Neuron (in vitro differentiated cells): Measurements from ENCODE around the gene MAP2K5.

Experiments used
- H2AFZ ChIP-seq: one replicate; pipeline ENCODE4 v1.6.1; 2013; ENCODE audit warnings: low read depth, mild to moderate bottlenecking, inconsistent platforms, low read length, moderate library complexity
- H3K27me3 ChIP-seq: one replicate; pipeline ENCODE4 v1.6.1; 2013; ENCODE audit warnings: low read length; ENCODE audit not compliant: insufficient read depth
- H3K36me3 ChIP-seq: one replicate; pipeline ENCODE4 v1.6.1; 2013; ENCODE audit warnings: low read length; ENCODE audit not compliant: insufficient read depth
- H3K4me1 ChIP-seq: one replicate; pipeline ENCODE4 v1.6.1; 2013; ENCODE audit warnings: low read length; ENCODE audit not compliant: insufficient read depth
- H3K4me3 ChIP-seq: 2 replicates; pipeline ENCODE4 v1.5.1; 2013; ENCODE audit warnings: mild to moderate bottlenecking, low read length, moderate library complexity
- H3K9me3 ChIP-seq: one replicate; pipeline ENCODE4 v1.6.1; 2013; ENCODE audit warnings: low read length

Gene MAP2K5

GRCh38 chr15:67573194-67573593, 30.7 kb downstream of the MAP2K5 start:
- Histone ChIP-seq H3K36me3 (no peaks in the 10 kb centered on the region), H3K4me1 (peaks cover 11% of the 10 kb centered on the region), H3K27me3 (no peaks in the 10 kb centered on the region), H3K9me3 (no peaks in the 10 kb centered on the region), H2AFZ (no peak overlapping the region), H3K4me3 (no peak overlapping the region)

- H3K27me3 ChIP-seq: no peaks in the 10 kb centered on the region
- no peak overlapping the region for H2AFZ ChIP-seq
- no peaks in the 10 kb centered on the region for H3K36me3 ChIP-seq
- H3K4me3 ChIP-seq: no peak overlapping the region
- peaks cover 11% of the 10 kb centered on the region for H3K4me1 ChIP-seq
- no peaks in the 10 kb centered on the region for H3K9me3 ChIP-seq
Measured at GRCh38 chr15:67575039-67575502, 32.6 kb downstream of the MAP2K5 start.

- Histone ChIP-seq H3K4me1 (no peaks in the 10 kb centered on the region), H3K4me3 (no peak overlapping the region), H3K27me3 (no peaks in the 10 kb centered on the region), H3K36me3 (no peaks in the 10 kb centered on the region), H3K9me3 (no peaks in the 10 kb centered on the region), H2AFZ (no peak overlapping the region)
Measured at GRCh38 chr15:67578020-67578600, 35.6 kb downstream of the MAP2K5 start.

DNA sequence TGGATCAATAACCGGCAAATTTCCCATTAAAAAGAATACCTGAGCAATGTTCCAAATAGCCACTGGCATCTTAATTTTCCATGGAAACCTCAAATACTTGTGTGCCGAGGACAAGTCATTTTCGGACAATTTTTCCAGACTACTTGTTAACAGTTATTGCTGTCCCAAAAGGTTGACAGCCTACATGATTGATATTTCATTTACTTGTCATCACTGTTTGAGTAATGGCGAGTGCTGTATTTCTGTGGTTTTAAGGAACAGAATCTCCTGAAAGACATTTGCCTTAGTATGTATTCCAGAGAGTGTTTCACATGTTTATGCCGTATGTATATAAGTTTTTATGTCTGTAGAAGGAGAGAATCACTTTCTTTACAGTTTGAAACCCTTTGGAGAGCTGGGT, 36.7 kb downstream of the MAP2K5 start:
- Histone ChIP-seq H3K27me3 (no peaks in the 10 kb centered on the region), H3K36me3 (no peaks in the 10 kb centered on the region), H3K9me3 (no peaks in the 10 kb centered on the region), H3K4me1 (no peaks in the 10 kb centered on the region), H2AFZ (no peak overlapping the region), H3K4me3 (no peak overlapping the region)

DNA sequence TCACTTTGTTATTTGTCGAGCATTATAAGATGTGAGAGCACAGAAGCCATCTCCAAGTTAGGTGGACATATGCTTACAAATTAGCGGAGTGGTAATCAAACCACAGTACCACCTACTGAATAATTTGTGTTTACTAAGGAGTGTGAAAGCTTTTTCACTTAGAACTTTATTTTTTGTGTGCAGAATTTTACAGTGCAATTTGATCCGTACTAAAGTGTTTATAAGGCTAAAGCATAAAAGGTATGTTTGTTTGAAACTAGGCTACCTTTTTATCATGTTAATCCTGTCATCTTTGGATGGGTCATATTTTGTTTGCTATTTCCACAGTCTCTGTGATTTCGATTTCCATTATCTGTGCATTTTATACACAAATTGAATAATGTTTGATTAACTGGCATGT, 37.5 kb downstream of the MAP2K5 start:
- H3K9me3 ChIP-seq: no peaks in the 10 kb centered on the region
- no peaks in the 10 kb centered on the region for H3K27me3 ChIP-seq
- no peaks in the 10 kb centered on the region for H3K36me3 ChIP-seq
- H3K4me1 ChIP-seq: no peaks in the 10 kb centered on the region
- no peak overlapping the region for H2AFZ ChIP-seq
- H3K4me3 ChIP-seq: no peak overlapping the region

DNA sequence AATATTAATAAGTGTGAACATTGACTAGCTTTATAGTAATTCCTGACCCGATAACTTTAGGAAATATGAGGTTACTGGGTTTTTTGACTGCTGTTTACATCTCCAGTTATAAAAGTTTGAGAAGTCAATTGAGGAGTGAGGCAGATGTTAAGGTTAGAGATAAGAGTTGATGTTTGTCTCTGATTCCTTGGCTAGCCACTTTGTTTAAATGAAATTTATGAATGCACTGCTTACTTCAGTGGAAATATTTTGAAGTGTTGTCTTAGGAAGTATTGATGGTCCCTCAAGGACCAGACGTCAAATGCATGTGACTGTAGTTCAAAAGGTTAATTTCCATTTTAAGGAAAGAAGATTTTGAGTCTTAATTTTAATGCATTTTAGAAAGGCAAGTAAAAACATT, 41.7 kb downstream of the MAP2K5 start:
- no peak overlapping the region for H3K4me3 ChIP-seq
- H2AFZ ChIP-seq: no peak overlapping the region
- no peaks in the 10 kb centered on the region for H3K4me1 ChIP-seq
- no peaks in the 10 kb centered on the region for H3K9me3 ChIP-seq
- no peaks in the 10 kb centered on the region for H3K27me3 ChIP-seq
- peaks cover 15% of the 10 kb centered on the region for H3K36me3 ChIP-seq

DNA sequence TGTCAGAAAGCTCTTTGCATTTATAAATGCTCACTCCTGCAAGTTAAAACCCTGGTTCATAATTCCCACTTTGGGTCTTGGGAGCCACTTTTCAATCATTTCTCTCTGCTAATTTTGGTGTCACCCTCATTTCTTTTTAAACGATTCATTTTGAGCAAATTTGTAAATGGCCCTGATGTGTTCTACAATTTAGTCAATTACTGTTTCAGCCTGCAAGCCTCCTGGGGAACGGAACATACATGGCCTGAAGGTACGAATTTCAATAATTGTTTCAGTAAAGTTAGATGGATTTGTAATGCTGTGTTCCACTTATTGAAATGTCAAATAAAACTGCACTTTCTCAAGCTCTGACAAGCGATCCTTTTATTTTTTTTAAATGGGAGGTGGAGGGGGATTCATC, 43.2 kb downstream of the MAP2K5 start:
- Histone ChIP-seq H2AFZ (no peak overlapping the region), H3K4me1 (no peaks in the 10 kb centered on the region), H3K4me3 (no peak overlapping the region), H3K36me3 (peaks cover 20% of the 10 kb centered on the region), H3K9me3 (no peaks in the 10 kb centered on the region), H3K27me3 (no peaks in the 10 kb centered on the region)

DNA sequence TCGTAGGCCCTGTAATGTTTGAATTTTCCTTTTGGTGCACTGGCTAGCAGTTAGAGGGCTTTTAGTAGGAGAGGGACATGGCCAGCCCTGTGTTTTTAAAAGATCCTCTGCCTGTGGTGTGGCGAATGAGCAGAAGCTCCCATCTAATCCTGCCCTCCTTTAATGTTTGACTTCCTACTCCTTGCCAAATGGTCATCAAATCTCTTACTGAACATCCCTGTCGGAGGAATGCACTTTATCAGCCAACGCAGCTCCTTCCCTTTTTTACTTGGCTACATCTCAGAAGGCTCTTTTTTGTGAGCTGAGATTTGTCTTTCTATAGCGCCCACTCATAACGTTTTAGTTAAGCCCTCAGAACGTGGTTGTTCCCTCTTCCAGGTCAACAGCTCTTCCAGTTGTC, 44.8 kb downstream of the MAP2K5 start:
- no peaks in the 10 kb centered on the region for H3K27me3 ChIP-seq
- H3K9me3 ChIP-seq: no peaks in the 10 kb centered on the region
- no peaks in the 10 kb centered on the region for H3K4me1 ChIP-seq
- H3K36me3 ChIP-seq: peaks cover 22% of the 10 kb centered on the region
- H2AFZ ChIP-seq: no peak overlapping the region
- no peak overlapping the region for H3K4me3 ChIP-seq

GRCh38 chr15:67587754-67588153, 45.3 kb downstream of the MAP2K5 start:
- no peaks in the 10 kb centered on the region for H3K9me3 ChIP-seq
- no peak overlapping the region for H2AFZ ChIP-seq
- no peak overlapping the region for H3K4me3 ChIP-seq

DNA sequence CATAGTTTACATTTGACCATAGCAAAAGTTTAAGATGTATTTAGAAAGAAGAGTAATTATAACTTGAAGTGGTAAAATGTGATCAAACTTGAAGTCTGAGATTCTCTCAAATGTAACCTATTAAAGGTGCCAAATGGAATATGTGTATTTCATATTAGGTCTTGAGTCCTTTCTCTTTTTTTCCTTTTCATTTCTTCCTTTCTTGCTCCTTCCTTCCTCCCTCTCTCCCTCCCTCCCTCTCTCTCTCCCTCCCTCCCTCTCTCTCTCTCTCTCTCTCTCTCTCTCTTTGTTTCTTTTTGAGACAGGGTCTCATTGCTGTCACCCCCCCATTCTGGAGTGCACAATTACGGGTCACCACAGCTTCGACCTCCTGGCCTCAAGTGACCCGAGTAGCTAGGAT, 47.7 kb downstream of the MAP2K5 start:
- Histone ChIP-seq H3K4me1 (peaks cover 10% of the 10 kb centered on the region), H3K36me3 (peaks cover 22% of the 10 kb centered on the region), H3K4me3 (no peak overlapping the region), H3K27me3 (no peaks in the 10 kb centered on the region), H2AFZ (no peak overlapping the region), H3K9me3 (no peaks in the 10 kb centered on the region)

More at GRCh38 chr15:67587754-67588153, 45.3 kb downstream of the MAP2K5 start:
- peaks cover 22% of the 10 kb centered on the region for H3K36me3 ChIP-seq
- H3K27me3 ChIP-seq: no peaks in the 10 kb centered on the region
- no peaks in the 10 kb centered on the region for H3K4me1 ChIP-seq

DNA sequence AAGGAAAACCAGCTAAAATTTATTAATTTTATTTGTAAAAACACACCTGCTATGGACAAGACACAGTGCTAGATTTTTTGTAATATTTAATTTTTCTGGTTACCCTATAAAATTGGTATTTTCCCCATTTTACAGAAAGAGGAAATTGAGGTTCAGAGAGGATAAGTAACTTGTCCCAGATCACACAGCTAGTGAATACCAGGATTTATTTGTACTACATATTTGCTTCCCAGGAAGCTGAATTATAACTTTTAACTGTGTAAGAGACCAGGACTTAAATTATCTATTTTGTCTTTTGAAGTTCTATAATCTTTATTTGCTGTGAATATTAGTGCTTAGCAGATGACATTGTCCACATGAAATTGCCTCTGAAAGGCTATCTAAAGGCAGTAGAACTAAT, 49.7 kb downstream of the MAP2K5 start:
- no peak overlapping the region for H3K4me3 ChIP-seq
- no peak overlapping the region for H2AFZ ChIP-seq
- H3K27me3 ChIP-seq: no peaks in the 10 kb centered on the region
- H3K36me3 ChIP-seq: peaks cover 16% of the 10 kb centered on the region
- H3K4me1 ChIP-seq: peaks cover 10% of the 10 kb centered on the region
- no peaks in the 10 kb centered on the region for H3K9me3 ChIP-seq

DNA sequence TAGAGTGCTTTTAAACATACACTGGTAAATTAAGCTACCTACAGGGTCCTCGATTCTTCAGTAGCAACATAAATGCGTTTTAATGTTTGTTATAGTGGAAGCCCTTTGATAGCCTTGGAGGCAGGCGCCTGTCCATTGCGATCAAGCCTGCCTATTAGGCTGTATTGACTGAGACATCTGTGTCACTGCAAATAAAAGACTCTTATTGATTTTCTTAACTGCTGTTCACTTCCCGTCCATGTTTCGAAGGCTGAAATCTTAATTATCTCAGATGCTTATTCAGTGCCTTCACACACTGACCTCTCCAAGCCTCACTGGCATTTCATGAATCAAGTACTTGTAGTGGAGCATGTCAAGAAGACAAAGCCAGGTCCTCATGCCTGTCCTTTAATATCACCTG, 51.1 kb downstream of the MAP2K5 start:
- H3K4me3 ChIP-seq: no peak overlapping the region

DNA sequence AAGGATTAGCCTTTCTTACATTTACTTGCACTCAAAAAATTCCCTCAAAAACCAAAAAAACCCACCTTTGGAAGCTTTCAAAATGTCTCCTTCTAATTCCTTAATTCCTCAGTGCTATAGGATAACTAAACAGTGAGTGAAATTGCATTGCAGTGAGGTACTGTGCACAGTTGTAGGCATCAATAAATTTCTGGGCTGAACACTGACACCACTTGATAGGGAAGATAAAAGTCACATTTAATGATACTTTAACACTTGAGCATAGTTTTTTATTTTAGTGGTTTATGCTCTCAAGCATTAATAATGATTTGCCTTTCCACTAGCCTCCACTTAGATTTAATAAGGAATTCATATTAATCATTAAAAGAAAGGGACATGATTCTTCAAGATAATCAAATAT, 52.3 kb downstream of the MAP2K5 start:
- Histone ChIP-seq H3K36me3 (peaks cover 3% of the 10 kb centered on the region), H3K4me1 (peaks cover 10% of the 10 kb centered on the region), H2AFZ (no peak overlapping the region), H3K9me3 (no peaks in the 10 kb centered on the region), H3K27me3 (no peaks in the 10 kb centered on the region), H3K4me3 (no peak overlapping the region)

More for the DNA sequence above, 51.1 kb downstream of the MAP2K5 start:
- Histone ChIP-seq H3K9me3 (no peaks in the 10 kb centered on the region), H3K27me3 (no peaks in the 10 kb centered on the region), H3K4me1 (peaks cover 10% of the 10 kb centered on the region), H3K36me3 (peaks cover 9% of the 10 kb centered on the region), H2AFZ (no peak overlapping the region)

- peaks cover 3% of the 10 kb centered on the region for H3K36me3 ChIP-seq
- H3K4me1 ChIP-seq: peaks cover 10% of the 10 kb centered on the region
- H3K27me3 ChIP-seq: no peaks in the 10 kb centered on the region
- no peak overlapping the region for H3K4me3 ChIP-seq
- H2AFZ ChIP-seq: no peak overlapping the region
- no peaks in the 10 kb centered on the region for H3K9me3 ChIP-seq
Measured at GRCh38 chr15:67595572-67595971, 53.1 kb downstream of the MAP2K5 start.
